Mucosa of descending colon (tissue), 3 donors: ENCODE measurements around the gene IAPP. TPM values are rescaled to one million over a fixed set of nuclear protein-coding genes. Genes with fewer than 3 reads are reported as not detected.
"Not testable (repeated sequence)": the region's sequence is repeated elsewhere in the genome, so short reads cannot be mapped to it uniquely, and the experiment has no call there.

ENCODE experiments used
- ATAC-seq: fragments of 200-7000 bp; cut with Tn5 transposase; one replicate; pipeline ENCODE4 v1.9.1; 2020; ENCODE audit warnings: mild to moderate bottlenecking, moderate library complexity
- DNase-seq, 3 donors: peaks; one replicate each; pipeline ENCODE4 v3.0.0-alpha.2; 2020
- H3K36me3 ChIP-seq: fragments of 200-600 bp; one replicate; pipeline ENCODE4 v1.8.0; 2021; ENCODE audit warnings: low read depth, mild to moderate bottlenecking
- H3K4me1 ChIP-seq: fragments of 200-600 bp; one replicate; pipeline ENCODE4 v1.8.0; 2021; ENCODE audit warnings: low read depth, mild to moderate bottlenecking
- H3K4me3 ChIP-seq: fragments of 200-600 bp; one replicate; pipeline ENCODE4 v1.8.0; 2021; ENCODE audit warnings: mild to moderate bottlenecking
- H3K9me3 ChIP-seq: fragments of 200-600 bp; one replicate; pipeline ENCODE4 v1.8.0; 2021; ENCODE audit warnings: mild to moderate bottlenecking
- intact Hi-C, 2 donors: fragments of 100-400 bp; cut with DNase I in 1 of 2; cut with micrococcal nuclease in 1 of 2; formaldehyde crosslinking; loops; one replicate each; pipeline versions ENCODE4 v1.11.0 to v1.11.1; 2022; cut with DNase I, micrococcal nuclease
- total RNA-seq, 3 donors: library from RNA; stranded (reverse); fragmentation: NEBNext Ultra II Directional in 2 of 3; extraction: Animal tissue kit (Norgen Biotek cat#: 25700) in 2 of 3; gene quantifications; one replicate each; pipeline versions ENCODE4 v1.2.1 to v1.2.4, GENCODE V29; 2021 to 2023
- TF ChIP-seq, protein P1 (sequence below): fragments of 200-600 bp; IDR thresholded peaks from one replicate; pipeline ENCODE4 v1.8.0; 2022; ENCODE audit warnings: antibody characterized with exemption, mild to moderate bottlenecking
- donor health status: DM: no; HTN: no; CAD: no; lungs with moderate emphysema.
- donor health status: DM: no; HTN: no; CAD: no.
- donor health status: DM: no; HTN: yes; CAD: no.

IAPP gene
- total RNA-seq, 3 donors from 2014 or later, result not detected

DNA sequence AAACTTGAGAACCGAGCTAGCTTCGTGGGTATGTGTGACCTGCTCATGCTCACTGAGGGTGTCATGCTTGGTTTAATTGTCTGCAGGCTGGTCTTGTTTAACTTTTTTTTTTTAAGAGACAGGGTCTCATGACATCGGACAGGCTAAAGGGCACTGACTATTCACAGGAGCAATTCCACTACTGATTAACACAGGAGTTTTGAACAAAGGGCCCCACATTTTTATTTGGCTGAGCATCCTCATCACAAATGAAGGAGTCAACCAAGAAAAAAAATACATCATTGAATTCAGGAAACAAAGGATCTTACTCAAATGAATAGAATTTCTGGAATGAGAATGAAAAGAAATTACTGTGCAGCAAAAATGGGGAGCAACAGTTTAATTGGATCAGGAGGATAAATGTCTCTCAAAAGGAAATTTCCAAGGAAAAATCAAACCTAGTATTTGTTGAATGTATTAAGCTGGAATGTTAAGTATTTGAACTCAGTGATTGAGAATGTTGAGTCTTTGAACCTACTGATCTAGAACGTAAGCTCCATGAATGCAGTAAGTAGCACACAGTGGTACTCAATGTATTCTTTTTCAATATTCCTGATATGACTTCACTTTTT is 43.9 kb downstream of the IAPP start:
- Histone ChIP-seq H3K9me3 (no peaks in the 10 kb centered on the region), H3K36me3 (no peaks in the 10 kb centered on the region), H3K4me1 (no peaks in the 10 kb centered on the region), H3K4me3 (no peak overlapping the region)
- ATAC-seq (no peak), DNase-seq (no peak)
- TF ChIP-seq, protein P1, sequence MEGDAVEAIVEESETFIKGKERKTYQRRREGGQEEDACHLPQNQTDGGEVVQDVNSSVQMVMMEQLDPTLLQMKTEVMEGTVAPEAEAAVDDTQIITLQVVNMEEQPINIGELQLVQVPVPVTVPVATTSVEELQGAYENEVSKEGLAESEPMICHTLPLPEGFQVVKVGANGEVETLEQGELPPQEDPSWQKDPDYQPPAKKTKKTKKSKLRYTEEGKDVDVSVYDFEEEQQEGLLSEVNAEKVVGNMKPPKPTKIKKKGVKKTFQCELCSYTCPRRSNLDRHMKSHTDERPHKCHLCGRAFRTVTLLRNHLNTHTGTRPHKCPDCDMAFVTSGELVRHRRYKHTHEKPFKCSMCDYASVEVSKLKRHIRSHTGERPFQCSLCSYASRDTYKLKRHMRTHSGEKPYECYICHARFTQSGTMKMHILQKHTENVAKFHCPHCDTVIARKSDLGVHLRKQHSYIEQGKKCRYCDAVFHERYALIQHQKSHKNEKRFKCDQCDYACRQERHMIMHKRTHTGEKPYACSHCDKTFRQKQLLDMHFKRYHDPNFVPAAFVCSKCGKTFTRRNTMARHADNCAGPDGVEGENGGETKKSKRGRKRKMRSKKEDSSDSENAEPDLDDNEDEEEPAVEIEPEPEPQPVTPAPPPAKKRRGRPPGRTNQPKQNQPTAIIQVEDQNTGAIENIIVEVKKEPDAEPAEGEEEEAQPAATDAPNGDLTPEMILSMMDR, result no peak
- intact Hi-C loops, result no loop called here

DNA sequence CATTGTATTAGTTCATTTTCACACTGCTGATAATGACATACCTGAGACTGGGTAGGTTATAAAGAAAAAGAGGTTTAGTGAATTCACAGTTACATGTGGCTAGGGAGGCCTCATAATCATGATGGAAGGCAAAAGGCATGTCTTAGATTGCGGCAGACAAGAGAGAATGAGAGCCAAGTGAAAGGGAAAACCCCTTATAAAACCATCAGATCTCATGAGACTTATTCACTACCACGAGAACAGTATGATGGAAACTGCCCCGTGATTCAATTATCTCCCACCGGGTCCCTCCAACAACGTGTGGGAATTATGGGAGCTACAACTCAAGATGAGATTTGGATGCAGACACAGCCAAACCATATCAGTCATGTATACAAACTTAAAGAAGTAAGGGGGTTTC is 45.7 kb downstream of the IAPP start:
- DNase-seq, ATAC-seq, H3K36me3 ChIP-seq, H3K4me3 ChIP-seq, H3K9me3 ChIP-seq, intact Hi-C loops, H3K4me1 ChIP-seq: not testable (repeated sequence)

DNA sequence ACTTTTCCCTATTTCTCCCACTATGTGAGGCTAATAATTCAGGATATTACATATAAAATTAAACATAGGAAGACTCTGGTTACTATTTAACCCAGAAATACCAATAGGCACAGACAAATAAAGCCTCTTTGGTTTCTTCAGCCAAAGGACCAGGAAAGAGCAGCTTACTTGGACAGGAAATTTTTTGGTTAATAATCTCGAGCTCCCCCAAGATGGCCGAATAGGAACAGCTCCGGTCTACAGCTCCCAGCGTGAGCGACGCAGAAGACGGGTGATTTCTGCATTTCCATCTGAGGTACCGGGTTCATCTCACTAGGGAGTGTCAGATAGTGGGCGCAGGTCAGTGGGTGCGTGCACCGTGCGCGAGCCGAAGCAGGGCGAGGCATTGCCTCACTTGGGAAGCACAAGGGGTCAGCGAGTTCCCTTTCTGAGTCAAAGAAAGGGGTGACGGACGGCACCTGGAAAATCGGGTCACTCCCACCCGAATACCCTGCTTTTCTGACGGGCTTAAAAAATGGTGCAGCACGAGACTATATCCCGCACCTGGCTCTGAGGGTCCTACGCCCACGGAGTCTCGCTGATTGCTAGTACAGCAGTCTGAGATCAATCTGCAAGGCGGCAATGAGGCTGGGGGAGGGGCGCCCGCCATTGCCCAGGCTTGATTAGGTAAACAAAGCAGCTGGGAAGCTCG is 46.5 kb downstream of the IAPP start:
- H3K4me3 ChIP-seq, H3K9me3 ChIP-seq, intact Hi-C loops, DNase-seq, ATAC-seq, H3K4me1 ChIP-seq, H3K36me3 ChIP-seq: not testable (repeated sequence)

DNA sequence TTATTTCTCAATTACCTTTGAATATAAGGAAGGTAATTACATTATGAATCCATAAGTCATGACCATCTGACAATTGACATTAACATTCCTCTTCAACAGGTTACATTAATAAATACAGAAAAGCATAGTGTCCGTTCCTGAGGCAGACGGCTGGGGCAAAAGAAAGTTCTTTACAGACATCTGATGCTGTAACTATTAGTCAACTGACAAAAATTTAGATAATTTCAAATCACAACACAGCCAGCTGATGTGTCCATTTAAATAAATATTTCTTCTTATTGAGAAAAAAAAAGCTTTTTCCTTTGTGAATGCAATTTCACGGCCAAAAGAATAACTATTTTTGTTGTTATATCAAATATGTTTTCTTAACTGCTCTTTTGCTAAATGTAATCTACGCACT is 55.5 kb downstream of the IAPP start:
- TF ChIP-seq, protein P1, result no peak
- no peak for ATAC-seq
- no peak overlapping the region for H3K4me3 ChIP-seq
- no peak for DNase-seq
- intact Hi-C loops, result no loop called here
- H3K4me1 ChIP-seq, result no peaks in the 10 kb centered on the region
- H3K9me3 ChIP-seq, result no peaks in the 10 kb centered on the region
- no peaks in the 10 kb centered on the region for H3K36me3 ChIP-seq

Other genes with a start within 250 kb of the IAPP start
- not detected for gene SLCO1B1, start 241.7 kb upstream of the IAPP start, total RNA-seq
- gene SLCO1A2, start 38.0 kb upstream of the IAPP start, total RNA-seq, result not detected
- gene PYROXD1, start 64.8 kb downstream of the IAPP start, total RNA-seq, result 10 to 100 TPM; 27.0 to 48.4 (median 37.5) TPM
- 10 to 100 TPM in 2 of 3 donors, 1 to 10 TPM in 1; 9.3 to 29.6 (median 16.2) TPM for gene RECQL, start 128.7 kb downstream of the IAPP start, total RNA-seq
- 10 to 100 TPM; 15.4 to 22.0 (median 21.5) TPM for gene GOLT1B, start 128.9 kb downstream of the IAPP start, total RNA-seq
- under 1 TPM in 1 of 3 donors, not detected in 2; 0.13 TPM for gene SPX, start 153.4 kb downstream of the IAPP start, total RNA-seq
- gene GYS2, start 231.9 kb downstream of the IAPP start, total RNA-seq, result not detected